Fibroblast of skin of scalp (primary cell): ENCODE data around the gene ZP4. TPM values are rescaled to one million over a fixed set of nuclear protein-coding genes. Genes with fewer than 3 reads are reported as not detected.

ENCODE experiments used
- DNase-seq: peaks from one replicate; pipeline ENCODE4 v3.0.0-alpha.2; 2013
- polyA plus RNA-seq, 2 experiments: library from polyadenylated mRNA; unstranded; fragments of 120-200 nt; gene quantifications; one replicate each; pipeline ENCODE4 v1.2.1, GENCODE V29; 2013; ENCODE audit not compliant: insufficient read length in 2 of 2

ZP4 gene
- polyA plus RNA-seq (2013, experiment 1 of 2; ENCODE audit: insufficient read length), result not detected
- polyA plus RNA-seq (2013, experiment 2 of 2; ENCODE audit: insufficient read length), result not detected

GRCh38 chr1:237890822-237891221 is at the start of gene ZP4:
ZP4 (minus strand) TSS chr1:237890922; CDS start chr1:237890635, 287 bp downstream.
- no peak for DNase-seq

GRCh38 chr1:237938553-237938952 is 47.8 kb upstream of the ZP4 start:
- DNase-seq, result no peak

GRCh38 chr1:237938068-237938467 is 47.3 kb upstream of the ZP4 start:
- no peak for DNase-seq

- DNase-seq, result no peak
These were observed 42.1 kb upstream of the ZP4 start for GRCh38 chr1:237932816-237933215.

GRCh38 chr1:237931581-237931980 is 40.9 kb upstream of the ZP4 start:
- no peak for DNase-seq

GRCh38 chr1:237927198-237927597 is 36.5 kb upstream of the ZP4 start:
- no peak for DNase-seq

GRCh38 chr1:237921306-237921705 is 30.6 kb upstream of the ZP4 start:
- DNase-seq, result no peak

- no peak for DNase-seq
These were observed 22.6 kb upstream of the ZP4 start for GRCh38 chr1:237913345-237913744.

- no peak for DNase-seq
These were observed 21.2 kb upstream of the ZP4 start for GRCh38 chr1:237911911-237912310.

- no peak for DNase-seq
These were observed 20.1 kb upstream of the ZP4 start for GRCh38 chr1:237910834-237911233.

- DNase-seq, result no peak
These were observed 13.2 kb upstream of the ZP4 start for GRCh38 chr1:237903961-237904360.

- no peak for DNase-seq
These were observed 12.4 kb upstream of the ZP4 start for GRCh38 chr1:237902960-237903743.

- DNase-seq, result no peak
These were observed 10.7 kb upstream of the ZP4 start for GRCh38 chr1:237901299-237901934.

- DNase-seq, result no peak
These were observed 4.9 kb upstream of the ZP4 start for GRCh38 chr1:237895630-237896029.

- DNase-seq, result no peak
These were observed 3.4 kb upstream of the ZP4 start for GRCh38 chr1:237894131-237894530.

GRCh38 chr1:237891979-237892378 is 1.3 kb upstream of the ZP4 start:
- DNase-seq, result no peak

- DNase-seq, result no peak
These were observed 544 bp upstream of the ZP4 start for GRCh38 chr1:237891266-237891665.

GRCh38 chr1:237890416-237890815 is 306 bp downstream of the ZP4 start:
- DNase-seq, result no peak

- DNase-seq, result no peak
These were observed 2.6 kb downstream of the ZP4 start for GRCh38 chr1:237888143-237888542.

- DNase-seq, result no peak
These were observed 3.2 kb downstream of the ZP4 start for GRCh38 chr1:237887542-237887941.

- DNase-seq, result no peak
These were observed 6.5 kb downstream of the ZP4 start for GRCh38 chr1:237884237-237884636.

- DNase-seq, result peak; percentile 37
These were observed 11.5 kb downstream of the ZP4 start for GRCh38 chr1:237879195-237879594.

- no peak for DNase-seq
These were observed 12.3 kb downstream of the ZP4 start for GRCh38 chr1:237878406-237878805.

- DNase-seq, result no peak
These were observed 13.1 kb downstream of the ZP4 start for GRCh38 chr1:237877631-237878030.
